Iris pigment epithelial cell (primary cell): Measurements from ENCODE around the gene ADAMTS19.

Source experiments
- DNase-seq: peaks from one replicate; pipeline ENCODE4 v3.0.0-alpha.2; 2011; ENCODE audit warnings: low read depth

Gene ADAMTS19

DNA sequence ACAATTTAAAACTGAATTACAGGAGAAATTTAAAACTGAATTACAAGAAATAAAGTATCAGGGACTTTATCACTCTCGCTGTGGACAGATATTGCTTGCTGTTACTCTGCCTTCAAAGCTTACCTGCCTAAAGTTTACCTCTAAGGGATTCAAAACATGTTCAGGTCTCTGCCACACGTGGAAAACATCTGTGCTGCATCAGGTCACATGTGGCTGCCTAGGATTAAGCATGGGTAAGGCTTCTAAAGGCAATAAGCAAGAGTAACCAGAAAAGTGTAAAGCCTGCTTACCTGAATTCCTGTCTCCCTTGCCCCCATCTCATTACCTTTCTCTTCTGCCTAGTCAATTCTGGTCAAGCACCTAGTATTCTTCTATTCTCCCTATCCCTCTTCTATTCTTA lies 306.7 kb downstream of the ADAMTS19 start:
- no peak for DNase-seq

DNA sequence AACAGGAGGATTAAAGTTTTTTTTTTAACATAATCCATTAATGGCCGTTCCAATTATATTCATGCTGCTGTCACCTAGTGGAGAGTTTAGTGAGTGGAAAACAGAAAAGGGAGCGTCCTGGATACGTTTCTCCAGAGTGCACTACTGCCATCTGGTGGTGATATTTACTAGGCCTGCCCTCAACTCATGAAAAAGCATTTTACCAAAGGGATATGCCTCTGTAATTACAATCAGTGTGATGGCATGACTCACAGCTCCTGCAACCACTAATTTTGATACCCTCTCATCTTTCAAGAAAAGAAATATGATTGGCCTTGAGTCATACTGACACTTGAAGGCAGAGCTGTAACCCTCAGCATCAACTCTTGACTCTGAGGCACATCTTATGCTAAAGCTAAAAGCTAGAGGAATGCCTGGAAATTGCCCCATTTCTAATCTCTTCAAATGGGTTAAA lies 307.9 kb downstream of the ADAMTS19 start:
- DNase-seq: peak; percentile 84

DNA sequence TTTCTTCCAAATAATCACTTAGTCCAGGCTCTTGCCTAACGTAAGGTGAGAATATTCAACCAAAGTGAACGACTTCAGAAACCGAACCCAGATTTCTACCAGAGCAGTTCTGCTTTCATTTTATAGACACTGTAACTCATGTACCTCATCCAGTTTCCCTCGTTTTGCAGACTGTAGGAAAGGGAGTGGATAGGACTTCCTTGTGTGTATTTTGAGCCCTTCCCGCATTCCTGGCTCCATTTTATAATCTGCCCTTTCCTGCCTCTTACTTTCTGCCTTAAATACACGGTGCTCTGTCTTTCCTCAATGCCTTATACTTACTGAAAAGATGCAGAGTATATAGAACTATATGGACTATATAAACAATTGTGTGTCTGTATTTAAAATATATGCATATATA lies 308.6 kb downstream of the ADAMTS19 start:
- DNase-seq: no peak

DNA sequence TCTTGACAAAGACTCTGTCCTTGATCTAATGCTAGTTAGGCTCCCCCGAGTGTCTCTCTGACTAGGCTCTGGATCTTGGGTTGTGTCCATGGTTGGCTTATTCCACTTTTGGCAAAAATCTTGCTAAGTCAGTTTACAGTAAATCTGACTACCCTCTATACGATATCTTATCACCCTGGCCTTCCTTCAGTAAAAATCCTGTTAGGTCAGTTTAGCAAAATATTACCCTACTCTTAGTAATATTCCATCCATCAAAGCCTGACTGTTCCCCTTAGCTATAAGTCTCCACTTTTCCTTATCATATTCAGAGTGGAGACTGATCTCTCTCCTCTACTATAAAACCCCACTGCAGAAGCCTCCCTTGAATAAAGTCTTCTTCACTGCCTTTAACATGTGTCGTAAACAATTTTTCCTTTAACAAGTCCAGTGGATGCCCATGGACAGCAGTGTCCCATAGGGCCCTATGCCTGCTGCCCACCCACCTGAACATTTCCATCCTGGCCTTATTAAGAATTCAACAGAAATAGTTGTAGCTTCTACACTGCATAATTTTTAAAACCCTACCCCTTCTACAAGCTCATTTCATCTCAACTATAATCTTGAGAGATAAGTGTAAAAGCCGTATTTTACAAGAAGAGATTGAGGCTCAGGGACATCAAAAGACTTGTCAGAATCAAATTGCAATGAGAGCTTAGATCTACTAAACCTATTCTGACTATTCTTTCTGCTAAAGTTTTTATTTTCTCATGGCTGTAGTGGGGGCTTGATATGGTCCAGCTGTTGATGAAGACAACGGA lies 310.1 kb downstream of the ADAMTS19 start:
- DNase-seq: no peak

DNA sequence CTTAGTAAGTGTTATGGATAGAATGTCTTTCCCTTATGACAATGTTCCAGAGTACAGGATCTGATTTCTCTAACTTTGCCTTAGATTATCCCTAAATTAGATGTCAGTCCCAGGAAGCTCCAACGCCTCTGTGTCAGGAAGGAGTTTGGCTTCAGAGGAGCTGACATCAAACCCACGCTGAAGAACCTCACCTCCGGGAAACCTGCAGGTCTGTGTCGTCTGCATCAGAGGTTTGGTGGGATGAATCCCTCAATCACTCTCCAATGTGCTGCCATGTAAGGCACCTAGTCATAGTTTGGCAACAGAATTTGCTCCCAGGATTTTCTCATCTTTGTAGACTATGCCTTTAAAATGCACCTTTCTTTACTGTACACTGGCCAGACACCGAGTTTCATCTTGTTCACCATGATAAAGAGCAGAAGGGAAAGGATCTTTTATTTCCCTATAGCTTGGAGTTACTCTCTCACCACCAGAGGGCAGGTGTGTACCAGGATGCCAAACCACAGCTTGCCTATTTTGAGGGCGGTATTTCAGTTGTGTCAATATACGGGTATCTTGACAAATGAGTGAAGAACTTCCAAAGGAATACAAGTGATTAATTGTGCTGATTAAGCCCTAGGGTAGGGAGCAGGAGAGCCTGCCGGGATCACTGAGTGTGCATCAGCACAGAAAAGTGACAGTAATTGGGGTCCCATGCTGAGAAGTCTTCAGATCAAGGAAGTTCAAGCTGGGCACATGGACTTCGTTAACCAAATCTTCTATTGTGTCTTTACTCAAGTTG lies 311.1 kb downstream of the ADAMTS19 start:
- DNase-seq: peak; percentile 50

DNA sequence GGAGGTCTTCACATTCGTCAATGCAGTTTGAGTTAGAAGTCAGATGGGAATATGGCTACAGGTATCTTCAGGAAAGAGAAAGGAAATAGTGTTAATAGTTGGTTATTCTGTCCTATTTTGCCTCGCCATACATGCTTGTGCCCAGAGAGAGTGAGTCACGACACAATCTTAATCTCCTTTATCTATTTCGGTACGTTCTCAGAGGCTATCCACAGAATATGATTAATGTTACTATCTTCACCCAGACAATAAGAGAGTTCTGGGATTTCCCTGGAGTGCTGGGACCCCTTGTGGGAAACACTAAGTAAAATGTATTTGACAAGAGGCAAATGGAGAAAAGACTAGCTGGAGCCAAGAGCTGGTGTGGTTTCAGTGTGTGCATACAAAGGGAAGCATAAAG lies 313.3 kb downstream of the ADAMTS19 start:
- DNase-seq: no peak

DNA sequence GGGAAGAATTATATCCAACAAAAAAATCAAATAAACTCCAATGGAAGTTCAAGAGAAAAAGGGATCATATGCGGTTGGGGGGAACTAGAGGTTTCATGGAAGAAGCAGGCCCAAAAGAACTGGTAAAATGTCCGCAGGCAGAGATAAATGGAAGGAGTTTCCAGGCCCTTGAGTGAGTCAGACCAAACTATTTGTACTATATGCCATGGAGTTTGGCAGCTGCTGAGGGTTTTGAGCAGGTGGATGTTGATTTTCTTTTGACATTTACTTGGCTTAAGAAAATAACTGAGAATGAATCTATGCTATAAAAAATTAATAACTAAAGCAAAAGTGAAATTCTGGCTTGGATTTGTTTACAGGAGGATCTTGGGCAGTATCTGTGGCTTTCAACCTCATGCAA lies 321.5 kb downstream of the ADAMTS19 start:
- no peak for DNase-seq
